ENCODE measurements around the gene APBA1. TPM values are rescaled to one million over a fixed set of nuclear protein-coding genes. Genes with fewer than 3 reads are reported as not detected.
A peak's percentile ranks its signal among the peaks of the same experiment; 100 is the strongest.

The APBA1 gene
- total RNA-seq, 2 donors from 2014 or later = 11.9 to 14.4 TPM

DNA sequence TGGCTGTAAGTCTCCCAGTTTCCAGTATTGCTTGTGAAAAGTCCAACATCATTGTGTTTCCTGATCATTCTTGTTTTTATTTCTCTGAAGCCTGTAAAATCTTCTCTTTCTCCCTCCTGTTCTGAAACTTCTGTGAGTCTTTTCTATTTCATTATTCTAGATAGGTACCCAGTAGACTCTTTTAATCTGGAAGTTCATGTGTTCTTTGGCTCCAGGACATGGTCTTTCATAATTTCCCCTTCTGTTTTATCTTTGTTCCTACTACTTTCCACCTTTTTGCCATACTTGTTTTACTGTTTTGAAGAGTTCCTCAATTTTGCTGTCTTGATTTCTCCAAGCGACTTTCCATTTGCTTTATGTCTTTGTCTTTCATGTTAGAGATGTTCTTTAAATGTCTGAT is 168.1 kb downstream of the APBA1 start:
- intact Hi-C loops (cut with DNase I, micrococcal nuclease) = no loop called here
- ATAC-seq (no peak), DNase-seq (no peak)

DNA sequence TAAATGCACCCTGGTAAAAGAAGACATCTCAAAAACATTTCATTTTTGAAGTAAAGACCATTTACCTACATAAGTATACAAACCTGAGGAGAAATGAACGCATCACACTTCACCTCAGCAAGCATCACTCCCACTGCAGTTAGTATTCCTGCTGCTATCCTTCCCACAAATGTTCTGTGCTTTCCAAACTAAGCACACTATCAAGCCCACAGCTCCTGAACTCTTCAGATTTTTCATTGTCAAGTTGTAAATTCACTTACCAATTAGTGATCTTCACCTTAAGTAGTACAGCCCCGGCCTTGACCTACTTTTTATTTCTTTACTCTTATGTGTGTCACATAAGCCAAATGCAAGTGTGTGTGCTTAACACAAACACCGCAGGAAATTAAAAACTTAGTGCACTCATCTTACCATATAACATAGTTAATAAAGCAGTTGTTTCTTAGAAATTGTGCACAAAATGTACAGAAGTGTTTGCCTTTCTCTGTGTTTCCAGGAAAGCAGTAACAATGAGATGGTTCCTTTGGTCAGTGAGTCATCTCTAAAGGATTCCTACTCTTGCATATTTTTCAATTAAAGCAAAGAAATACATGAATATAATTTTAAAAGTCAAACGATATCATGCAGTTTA is 169.4 kb downstream of the APBA1 start:
- intact Hi-C loops (cut with DNase I, micrococcal nuclease) = no loop called here
- ATAC-seq = no peak
- DNase-seq = no peak

DNA sequence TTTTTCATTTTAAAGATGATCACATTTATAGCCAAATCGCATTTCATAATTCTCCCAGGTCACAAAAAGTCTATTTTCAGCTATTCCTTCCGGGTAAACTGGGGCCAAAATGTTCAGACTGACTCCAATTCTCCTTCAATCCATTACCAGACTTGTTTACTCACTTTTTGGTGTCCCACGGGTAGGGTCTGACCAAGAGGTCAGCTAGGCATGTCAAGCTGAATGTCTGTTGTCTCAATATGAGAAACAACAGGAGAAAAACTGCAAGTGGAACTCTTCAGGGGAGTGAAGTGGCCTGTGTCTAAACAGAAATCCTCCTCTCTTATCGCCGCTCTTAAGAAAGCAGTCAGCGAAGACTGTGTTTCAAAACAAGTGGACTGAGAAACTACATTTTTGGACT is 171.3 kb downstream of the APBA1 start:
- intact Hi-C loops (cut with DNase I, micrococcal nuclease) = no loop called here
- DNase-seq (no peak), ATAC-seq (no peak)

- DNase-seq (no peak), ATAC-seq (no peak)
- intact Hi-C loops (cut with DNase I, micrococcal nuclease) = no loop called here
Observed at GRCh38 chr9:69499959-69500358, 172.2 kb downstream of the APBA1 start.

GRCh38 chr9:69499407-69499806 is 172.8 kb downstream of the APBA1 start:
- no peak for DNase-seq
- no peak for ATAC-seq
- intact Hi-C loops (cut with DNase I, micrococcal nuclease) = no loop called here

- intact Hi-C loops (cut with DNase I, micrococcal nuclease) = no loop called here
- ATAC-seq (no peak), DNase-seq (no peak)
Observed at GRCh38 chr9:69498470-69498869, 173.7 kb downstream of the APBA1 start.

DNA sequence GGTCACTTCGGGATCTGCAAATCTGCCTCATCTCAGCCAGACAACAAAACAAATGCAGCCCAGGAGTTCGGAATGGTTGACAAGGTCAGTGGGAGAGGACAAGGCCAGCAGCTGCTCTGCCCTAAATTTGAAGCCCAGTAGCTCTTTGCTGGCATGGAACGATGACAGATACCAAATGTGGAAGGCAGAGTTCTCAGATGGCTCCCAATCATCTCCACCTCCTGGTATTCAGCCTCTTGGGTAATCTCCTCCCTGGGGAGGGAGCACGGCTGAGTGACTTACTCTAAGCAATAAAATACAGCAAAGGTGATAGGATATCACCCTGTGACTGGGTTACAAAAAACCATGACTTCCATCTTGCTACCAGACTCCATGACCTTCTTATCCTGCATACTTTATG is 174.4 kb downstream of the APBA1 start:
- DNase-seq (no peak), ATAC-seq (no peak)
- intact Hi-C loops (cut with DNase I, micrococcal nuclease) = no loop called here

DNA sequence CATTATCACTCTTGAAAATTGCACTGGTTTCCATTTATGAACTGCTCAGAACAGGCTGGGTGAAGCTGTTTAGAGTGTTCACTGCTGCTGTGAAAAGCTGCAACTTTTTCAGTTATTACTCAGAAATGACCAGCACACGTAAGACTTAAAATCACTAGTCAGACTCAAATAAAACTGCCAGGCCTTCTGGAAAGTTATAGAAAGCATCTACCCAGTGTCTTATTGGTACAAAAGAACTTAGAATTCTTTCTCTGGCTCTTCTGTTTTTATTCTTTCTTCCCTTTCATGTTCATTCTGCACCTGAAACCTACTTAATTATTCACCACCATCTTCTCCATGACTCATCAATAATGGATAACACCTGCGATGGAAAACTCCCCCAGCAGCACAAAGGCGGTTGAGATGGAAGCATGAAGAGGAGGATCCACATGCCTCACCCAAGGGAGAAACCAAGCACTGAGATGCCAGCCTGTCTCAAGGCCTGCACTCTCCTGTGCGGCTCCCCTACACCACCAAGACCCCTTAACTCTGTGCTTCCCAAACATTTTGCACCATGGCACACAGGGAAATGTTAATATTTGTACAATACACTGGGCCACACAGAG is 175.2 kb downstream of the APBA1 start:
- intact Hi-C loops (cut with DNase I, micrococcal nuclease) = no loop called here
- ATAC-seq (no peak), DNase-seq (no peak)

DNA sequence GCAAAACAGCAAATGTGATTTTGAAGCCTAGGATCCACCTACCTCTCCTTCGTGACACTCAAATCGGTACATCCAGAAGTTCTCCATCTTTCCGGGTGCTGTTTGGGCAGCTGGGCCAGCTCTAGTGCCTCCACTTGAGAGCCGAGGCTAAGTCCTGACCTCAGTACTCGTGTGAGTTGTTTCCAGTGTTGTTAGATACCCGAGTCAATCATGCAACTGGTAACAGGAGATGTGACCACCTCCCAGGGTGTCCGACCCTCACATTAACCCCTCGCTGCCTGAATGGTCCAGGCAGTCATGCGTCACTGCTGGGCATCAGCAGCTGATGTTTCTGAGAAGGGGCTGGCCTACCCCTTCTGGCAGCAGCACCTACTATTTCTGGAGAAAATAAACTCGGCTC is 176.9 kb downstream of the APBA1 start:
- intact Hi-C loops (cut with DNase I, micrococcal nuclease) = no loop called here
- ATAC-seq = no peak

GRCh38 chr9:69494763-69495162 is 177.4 kb downstream of the APBA1 start:
- ATAC-seq = no peak
- intact Hi-C loops (cut with DNase I, micrococcal nuclease) = no loop called here
- no peak for DNase-seq

More for the DNA sequence above, 176.9 kb downstream of the APBA1 start:
- no peak for DNase-seq

GRCh38 chr9:69494208-69494607 is 178.0 kb downstream of the APBA1 start:
- ATAC-seq (no peak), DNase-seq (no peak)
- intact Hi-C loops (cut with DNase I, micrococcal nuclease) = no loop called here

- no peak for ATAC-seq
- intact Hi-C loops (cut with DNase I, micrococcal nuclease) = no loop called here
- no peak for DNase-seq
Observed at GRCh38 chr9:69486498-69486897, 185.7 kb downstream of the APBA1 start.

- DNase-seq (peak; percentile 15 to 52), ATAC-seq (peak; percentile 100)
- intact Hi-C loops (cut with DNase I, micrococcal nuclease) = no loop called here
Observed at GRCh38 chr9:69485466-69485865, 186.7 kb downstream of the APBA1 start.

DNA sequence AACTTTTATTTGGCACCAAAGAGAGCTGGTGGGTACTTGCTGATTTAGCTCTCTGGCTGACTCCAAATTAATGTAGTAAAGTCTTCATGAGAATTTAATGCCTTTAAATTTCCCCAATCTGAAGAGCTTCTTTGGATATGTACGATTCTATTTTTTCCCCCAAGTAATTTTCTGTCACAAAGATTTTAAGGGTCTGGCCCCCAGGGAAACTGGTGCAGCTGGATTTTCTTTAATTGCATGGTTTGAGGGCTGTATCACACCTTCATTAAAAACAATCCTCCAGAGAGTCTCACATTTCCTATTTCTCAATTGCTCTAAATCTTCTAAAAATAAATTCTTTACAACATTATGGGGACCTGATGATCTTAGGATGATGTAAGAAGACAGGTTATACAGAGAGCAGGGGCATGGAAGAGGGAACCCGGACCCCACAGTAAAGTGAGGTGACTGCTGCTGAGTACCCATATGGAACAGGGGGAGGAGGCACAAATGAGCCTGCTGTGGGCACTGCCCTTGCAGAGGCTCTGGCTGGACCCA is 188.2 kb downstream of the APBA1 start:
- intact Hi-C loops (cut with DNase I, micrococcal nuclease) = no loop called here
- DNase-seq (no peak), ATAC-seq (no peak)

DNA sequence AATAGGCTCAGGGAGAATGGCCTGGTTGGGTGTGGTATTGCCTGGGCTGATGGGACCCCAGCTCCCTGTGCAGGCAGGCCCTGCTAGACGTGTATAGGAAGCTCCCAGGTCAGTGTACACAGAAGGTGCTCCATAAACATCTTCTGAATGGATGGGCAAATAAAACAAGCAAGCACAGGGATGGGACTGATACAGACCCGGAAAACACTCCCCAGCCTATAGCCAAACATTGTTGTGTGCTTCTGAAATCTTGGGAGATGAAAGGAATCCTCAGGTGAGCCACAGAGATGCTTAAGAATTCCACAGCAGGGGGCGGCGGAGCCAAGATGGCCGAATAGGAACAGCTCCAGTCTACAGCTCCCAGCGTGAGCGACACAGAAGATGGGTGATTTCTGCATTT is 195.4 kb downstream of the APBA1 start:
- DNase-seq (peak in 1 of 2 donors; percentile 23), ATAC-seq (peak; percentile 82)
- intact Hi-C loops (cut with DNase I, micrococcal nuclease) = no loop called here

GRCh38 chr9:69476016-69476415 is 196.2 kb downstream of the APBA1 start:
- intact Hi-C loops (cut with DNase I, micrococcal nuclease) = no loop called here
- no peak for DNase-seq
- ATAC-seq = no peak

GRCh38 chr9:69474821-69475220 is 197.3 kb downstream of the APBA1 start:
- intact Hi-C loops (cut with DNase I, micrococcal nuclease) = no loop called here
- no peak for ATAC-seq
- no peak for DNase-seq

DNA sequence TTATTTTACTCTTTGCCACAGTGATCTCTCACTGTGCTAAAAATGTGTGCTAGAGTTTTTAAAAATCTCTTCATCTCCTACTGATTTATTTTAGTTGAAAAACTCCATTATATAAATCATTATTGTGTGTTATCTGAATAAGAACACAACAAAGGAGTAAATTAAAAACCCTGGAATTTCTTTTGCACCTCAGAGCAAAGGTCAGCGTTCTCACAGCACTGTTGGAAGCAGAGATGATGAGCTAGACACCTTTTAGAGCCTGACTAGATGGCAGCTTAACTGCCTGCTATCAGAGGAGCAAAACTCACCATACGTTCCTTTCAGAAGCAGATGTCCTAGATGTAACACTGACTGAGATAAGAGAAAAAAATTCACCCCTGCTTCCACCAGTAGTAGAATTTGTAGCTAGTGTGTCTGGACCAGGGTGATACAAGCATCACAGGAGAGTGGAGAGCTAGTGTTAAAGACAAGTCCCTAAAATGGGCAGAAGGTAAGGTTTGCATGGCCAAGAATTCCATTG is 200.0 kb downstream of the APBA1 start:
- intact Hi-C loops (cut with DNase I, micrococcal nuclease) = no loop called here
- DNase-seq (no peak), ATAC-seq (no peak)

DNA sequence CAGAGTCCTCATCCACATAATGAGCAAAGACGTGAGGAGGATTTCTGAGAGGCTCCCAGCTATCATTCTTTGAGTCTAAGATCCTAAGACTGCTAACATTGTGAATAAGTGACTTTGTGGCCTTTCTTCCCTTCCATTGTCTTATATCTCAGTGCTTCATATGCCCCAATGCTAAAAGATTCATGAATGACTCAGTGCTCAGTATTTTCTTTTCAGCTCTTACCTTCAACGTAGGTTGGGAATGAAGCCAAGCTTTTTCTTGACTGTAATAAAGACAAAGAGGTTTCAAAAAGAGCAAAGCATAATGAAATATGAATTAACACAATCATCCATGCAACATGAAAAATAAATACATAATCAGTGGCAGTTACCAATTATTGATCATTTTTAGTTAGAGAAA is 200.7 kb downstream of the APBA1 start:
- no peak for DNase-seq
- ATAC-seq = peak; percentile 32

DNA sequence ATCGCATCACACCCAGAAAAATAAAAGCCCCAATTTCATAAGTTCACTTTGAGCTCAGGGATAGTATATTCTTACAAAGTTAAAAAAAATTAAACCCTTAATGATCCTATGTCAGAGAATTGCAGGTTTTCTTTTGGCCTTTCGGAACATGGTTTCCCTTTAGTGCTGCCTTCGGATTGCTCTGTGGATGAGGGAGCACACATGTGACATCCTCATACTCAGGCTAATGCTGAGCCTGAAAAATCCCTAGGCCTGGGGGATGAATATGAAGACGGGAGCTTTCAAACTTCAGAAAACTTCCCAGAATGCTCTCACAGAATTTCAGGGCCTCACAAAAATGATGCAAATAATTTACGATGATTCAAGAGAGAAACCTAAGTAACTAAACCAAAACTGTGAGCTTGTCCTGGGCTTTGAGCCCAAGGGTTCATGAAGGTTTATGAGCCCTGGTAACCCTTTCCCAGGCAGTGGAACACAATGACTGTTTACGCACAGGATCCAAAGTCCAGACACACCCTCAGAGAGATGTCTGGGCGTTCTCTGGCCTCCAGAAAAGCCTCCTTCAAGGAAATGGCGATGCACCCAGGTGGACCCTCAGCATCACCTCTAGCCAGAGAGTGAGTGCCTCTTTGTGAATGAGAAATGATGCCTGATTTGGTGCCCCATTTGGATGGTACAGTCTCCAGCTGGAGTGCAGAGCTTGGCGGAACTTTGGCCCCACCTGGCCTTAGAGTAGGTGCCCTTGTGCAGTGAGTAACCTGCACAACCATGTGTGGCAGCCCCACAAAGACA is 201.8 kb downstream of the APBA1 start:
- ATAC-seq = peak; percentile 97
- intact Hi-C loops (cut with DNase I, micrococcal nuclease) = no loop called here
- DNase-seq = peak; percentile 78 to 87

More for the DNA sequence above, 200.7 kb downstream of the APBA1 start:
- intact Hi-C loops (cut with DNase I, micrococcal nuclease) = no loop called here
